CD14-positive monocyte (primary cell): ENCODE measurements around the gene CHODL. TPM values are rescaled to one million over a fixed set of nuclear protein-coding genes. Genes with fewer than 3 reads are reported as not detected.

Experiments used
- DNase-seq, 3 donors: peaks; one replicate each; pipeline ENCODE4 v3.0.0-alpha.2; 2011 to 2022
- H2AFZ ChIP-seq: 2 replicates; pipeline ENCODE4 v1.6.0; 2012; ENCODE audit warnings: mild to moderate bottlenecking, low read depth, low read length, inconsistent platforms; ENCODE audit not compliant: insufficient read depth, poor library complexity, severe bottlenecking
- H3K27ac ChIP-seq, 2 donors: 1 replicate in 1 of 2; 2 replicates in 1 of 2; pipeline ENCODE4 v1.5.1; 2012 to 2013; ENCODE audit warnings: low read length in 2 of 2, control low read depth in 1 of 2, inconsistent platforms in 1 of 2, low read depth in 1 of 2, mild to moderate bottlenecking in 1 of 2
- H3K27me3 ChIP-seq, 2 donors: one replicate each; pipeline versions ENCODE4 v1.6.0 to v1.6.1; 2011 to 2013; ENCODE audit warnings: low read length in 2 of 2; ENCODE audit not compliant: control insufficient read depth in 2 of 2, insufficient read depth in 2 of 2
- H3K36me3 ChIP-seq, 2 donors: replicated peaks in 1 of 2; 1 replicate in 1 of 2; 2 replicates in 1 of 2; pipeline versions ENCODE4 v1.5.1 to v1.6.1; 2012 to 2013; ENCODE audit warnings: low read length in 2 of 2, control low read depth in 1 of 2, inconsistent platforms in 1 of 2, mild to moderate bottlenecking in 1 of 2; ENCODE audit not compliant: insufficient read depth in 2 of 2, control insufficient read depth in 1 of 2
- H3K4me1 ChIP-seq, 2 donors: 1 replicate in 1 of 2; 2 replicates in 1 of 2; pipeline versions ENCODE4 v1.5.1 to v1.6.1; 2012 to 2013; ENCODE audit warnings: low read length in 2 of 2, control low read depth in 1 of 2, inconsistent platforms in 1 of 2, mild to moderate bottlenecking in 1 of 2, moderate library complexity in 1 of 2; ENCODE audit not compliant: insufficient read depth in 2 of 2, control insufficient read depth in 1 of 2
- H3K4me2 ChIP-seq: replicated peaks from 2 replicates; pipeline ENCODE3; 2012; ENCODE audit warnings: low read length, moderate library complexity, mild to moderate bottlenecking; ENCODE audit not compliant: poor library complexity, severe bottlenecking; ENCODE audit errors: extremely low read depth
- H3K4me3 ChIP-seq, 3 experiments: fragments of 200-600 bp in 1 of 3; sonication (generic) in 1 of 3; replicated peaks in 1 of 3; 1 replicate in 2 of 3; 2 replicates in 1 of 3; pipeline ENCODE4 v1.5.1; 2011 to 2013; ENCODE audit warnings: low read length in 3 of 3, mild to moderate bottlenecking in 3 of 3, control low read depth in 2 of 3, low read depth in 2 of 3, inconsistent platforms in 1 of 3, moderate library complexity in 1 of 3
- H3K79me2 ChIP-seq: 2 replicates; pipeline ENCODE4 v1.6.0; 2012; ENCODE audit warnings: mild to moderate bottlenecking, control low read depth, inconsistent platforms, low read length, moderate library complexity; ENCODE audit not compliant: insufficient read depth
- H3K9ac ChIP-seq: 2 replicates; pipeline ENCODE4 v1.6.0; 2017; ENCODE audit warnings: low read length, mild to moderate bottlenecking; ENCODE audit not compliant: insufficient read depth, poor library complexity, severe bottlenecking
- H3K9me3 ChIP-seq, 2 donors: replicated peaks in 1 of 2; 1 replicate in 1 of 2; 2 replicates in 1 of 2; pipeline versions ENCODE4 v1.5.1 to v1.6.1; 2012 to 2013; ENCODE audit warnings: low read length in 2 of 2, control low read depth in 1 of 2; ENCODE audit not compliant: control insufficient read depth in 1 of 2, insufficient read depth in 1 of 2
- H4K20me1 ChIP-seq: 2 replicates; pipeline ENCODE4 v1.6.0; 2012; ENCODE audit warnings: mild to moderate bottlenecking, low read length, control low read depth, moderate library complexity; ENCODE audit not compliant: insufficient read depth
- H3K27ac Mint-ChIP-seq, 7 donors: one replicate each; pipeline ENCODE4 v1.8.0; 2020; ENCODE audit warnings: mild to moderate bottlenecking in 7 of 7, mixed read lengths in 7 of 7, moderate library complexity in 6 of 7, inconsistent platforms in 2 of 7
- H3K27me3 Mint-ChIP-seq, 3 donors: one replicate each; pipeline ENCODE4 v1.8.0; 2021 to 2022; ENCODE audit warnings: low read depth in 3 of 3, mild to moderate bottlenecking in 3 of 3, mixed read lengths in 3 of 3, moderate library complexity in 3 of 3, inconsistent platforms in 1 of 3
- H3K36me3 Mint-ChIP-seq, 2 donors: one replicate each; pipeline ENCODE4 v1.8.0; 2020; ENCODE audit warnings: mixed read lengths in 2 of 2, inconsistent platforms in 1 of 2, mild to moderate bottlenecking in 1 of 2
- H3K4me1 Mint-ChIP-seq: one replicate; pipeline ENCODE4 v1.8.0; 2020; ENCODE audit warnings: mild to moderate bottlenecking, mixed read lengths
- H3K4me3 Mint-ChIP-seq, 2 donors: one replicate each; pipeline ENCODE4 v1.8.0; 2020; ENCODE audit warnings: mild to moderate bottlenecking in 2 of 2, mixed read lengths in 2 of 2, moderate library complexity in 1 of 2
- H3K9me3 Mint-ChIP-seq, 7 donors: one replicate each; pipeline ENCODE4 v1.8.0; 2020 to 2022; ENCODE audit warnings: mixed read lengths in 7 of 7, mild to moderate bottlenecking in 6 of 7, moderate library complexity in 6 of 7, inconsistent platforms in 2 of 7
- CTCF ChIP-seq: fragments of 200-600 bp; IDR thresholded peaks from one replicate; pipeline ENCODE4 v1.8.0; 2022; ENCODE audit warnings: antibody characterized with exemption, mild to moderate bottlenecking
- WGBS: methylation state at CpG from one replicate; pipeline ENCODE4 v1.1.5; 2013; ENCODE audit warnings: missing lambda C conversion rate; ENCODE audit not compliant: insufficient coverage; 5-methylcytosine and 5-hydroxymethylcytosine counted together
- intact Hi-C, 2 donors: fragments of 100-400 bp; cut with micrococcal nuclease; formaldehyde crosslinking; loops; one replicate each; pipeline versions ENCODE4 v1.15.0 to v1.15.1; 2023
- polyA plus RNA-seq, 3 donors: library from polyadenylated mRNA; depleted of rRNA in 1 of 3; unstranded in 2 of 3; stranded (reverse) in 1 of 3; fragments of 300-500 nt in 2 of 3; fragments of >200 nt in 1 of 3; fragmentation: Illumina TruSeq in 2 of 3; gene quantifications; 1 replicate in 2 of 3; 2 replicates in 1 of 3; pipeline ENCODE4 v1.2.3, GENCODE V29; 2012 to 2021

CHODL gene
- polyA plus RNA-seq, 3 donors = not detected

GRCh38 chr21:18274370-18274769 is 29.7 kb downstream of the CHODL start:
- 46% methylated on average over 2 of the region's 5 CpGs for WGBS
- Histone ChIP-seq H3K4me3 (no peak overlapping the region), H4K20me1 (no peaks in the 10 kb centered on the region), H3K9me3 (no peaks in the 10 kb centered on the region), H2AFZ (no peak overlapping the region), H3K27ac (no peak overlapping the region), H3K79me2 (no peaks in the 10 kb centered on the region), H3K9ac (no peak overlapping the region), H3K4me2 (no peak overlapping the region), H3K36me3 (no peaks in the 10 kb centered on the region), H3K4me1 (no peaks in the 10 kb centered on the region), H3K27me3 (no peaks in the 10 kb centered on the region)
- no peak for TF ChIP-seq CTCF
- no peak overlapping the region for H3K4me3 Mint-ChIP-seq
- H3K27me3 Mint-ChIP-seq = peaks cover 0 to 3% (median 1%) of the 10 kb centered on the region in 3 donors
- no peaks in the 10 kb centered on the region for H3K36me3 Mint-ChIP-seq
- H3K4me1 Mint-ChIP-seq = no peaks in the 10 kb centered on the region
- DNase-seq = no peak
- H3K9me3 Mint-ChIP-seq = peaks cover 0 to 6% (median 0%) of the 10 kb centered on the region in 7 donors
- H3K27ac Mint-ChIP-seq = no peak overlapping the region
- intact Hi-C loops = no loop called here

- intact Hi-C loops = no loop called here
- H3K4me1 ChIP-seq = no peaks in the 10 kb centered on the region
- no peaks in the 10 kb centered on the region for H3K79me2 ChIP-seq
- WGBS = 80% methylated on average over 1 of the region's 3 CpGs
- no peak for DNase-seq
- H3K9me3 ChIP-seq = no peaks in the 10 kb centered on the region
- no peak overlapping the region for H3K9ac ChIP-seq
- no peak overlapping the region for H2AFZ ChIP-seq
- peaks cover 0 to 3% (median 1%) of the 10 kb centered on the region in 3 donors for H3K27me3 Mint-ChIP-seq
- no peaks in the 10 kb centered on the region for H3K27me3 ChIP-seq
- H4K20me1 ChIP-seq = no peaks in the 10 kb centered on the region
- H3K27ac ChIP-seq = no peak overlapping the region
- TF ChIP-seq CTCF = no peak
- no peak overlapping the region for H3K4me2 ChIP-seq
- peaks cover 0 to 6% (median 2%) of the 10 kb centered on the region in 7 donors for H3K9me3 Mint-ChIP-seq
- no peak overlapping the region for H3K4me3 Mint-ChIP-seq
- no peaks in the 10 kb centered on the region for H3K36me3 ChIP-seq
- no peaks in the 10 kb centered on the region for H3K4me1 Mint-ChIP-seq
- H3K27ac Mint-ChIP-seq = no peak overlapping the region
- H3K36me3 Mint-ChIP-seq = no peaks in the 10 kb centered on the region
- no peak overlapping the region for H3K4me3 ChIP-seq
Measured at GRCh38 chr21:18275781-18276180, 31.1 kb downstream of the CHODL start.
